Measurements from ENCODE around the gene ANKRD30BL.
"Not testable (repeated sequence)": the region's sequence is repeated elsewhere in the genome, so short reads cannot be mapped to it uniquely, and the experiment has no call there.

- not testable (repeated sequence) for TF ChIP-seq CTCF (IDR thresholded peaks at IDR 0.05; ENCODE audit: low read length); EZH2 (optimal IDR thresholded peaks at IDR 0.05; ENCODE audit: low read depth, low read length); EZH2phosphoT487 (IDR thresholded peaks at IDR 0.05; ENCODE audit: low read length)
These were observed 5.3 kb upstream of the ANKRD30BL start for GRCh38 chr2:132167100-132167499.
